HG03521 (cell line): ENCODE data around the gene DNM2.
"Not testable (repeated sequence)": the region's sequence is repeated elsewhere in the genome, so short reads cannot be mapped to it uniquely, and the experiment has no call there.

Experiments
- ATAC-seq: cut with Tn5 transposase; IDR thresholded peaks from one replicate; pipeline ENCODE4 v1.9.1; 2021; ENCODE audit warnings: mild to moderate bottlenecking, moderate library complexity; ENCODE audit not compliant: unreplicated experiment

DNM2 gene

DNA sequence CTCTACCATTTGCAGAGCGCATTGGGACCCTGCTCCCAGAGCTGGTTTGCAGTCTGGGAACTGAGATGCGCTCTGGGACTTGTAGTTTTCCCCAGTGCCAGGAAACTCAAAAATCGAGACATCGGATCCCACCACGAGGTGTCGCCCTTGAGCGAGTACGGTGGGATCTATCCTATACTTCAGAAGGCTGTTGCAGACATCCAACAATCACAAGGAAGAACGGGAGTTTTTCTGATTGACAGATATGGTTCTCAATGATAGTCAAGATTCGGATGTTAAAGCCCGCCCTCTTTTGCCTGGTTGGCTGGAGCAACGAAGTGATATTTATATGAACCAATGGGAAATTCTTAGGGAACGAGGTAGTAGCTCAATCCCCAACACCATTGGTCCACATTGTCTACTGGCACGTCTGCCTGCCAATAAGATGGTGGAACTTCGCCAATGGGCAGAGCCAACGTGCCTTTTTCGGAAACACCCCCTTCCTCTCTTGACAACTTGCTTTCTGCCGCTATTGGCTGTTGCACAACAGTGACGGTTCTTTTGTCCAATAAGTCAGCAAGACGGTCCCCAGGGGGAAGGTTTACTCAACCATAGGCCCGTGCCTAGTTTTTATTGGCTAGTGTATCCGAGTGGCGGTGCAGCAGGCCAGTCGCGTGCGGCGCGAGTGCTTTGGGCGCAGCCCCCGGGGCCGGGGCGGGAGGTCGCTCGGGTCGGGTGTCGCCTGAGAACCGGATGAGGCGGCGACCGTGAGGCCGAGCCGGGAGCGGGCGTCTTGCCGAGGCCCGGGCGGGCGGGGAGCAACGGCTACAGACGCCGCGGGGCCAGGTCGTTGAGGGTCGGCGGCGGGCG is at the start of gene DNM2:
DNM2 (plus strand) TSS at position 724 of the 849 bp plus-strand sequence. CDS start 164 bp downstream, outside the sequence.
- peak; percentile 82 for ATAC-seq

DNA sequence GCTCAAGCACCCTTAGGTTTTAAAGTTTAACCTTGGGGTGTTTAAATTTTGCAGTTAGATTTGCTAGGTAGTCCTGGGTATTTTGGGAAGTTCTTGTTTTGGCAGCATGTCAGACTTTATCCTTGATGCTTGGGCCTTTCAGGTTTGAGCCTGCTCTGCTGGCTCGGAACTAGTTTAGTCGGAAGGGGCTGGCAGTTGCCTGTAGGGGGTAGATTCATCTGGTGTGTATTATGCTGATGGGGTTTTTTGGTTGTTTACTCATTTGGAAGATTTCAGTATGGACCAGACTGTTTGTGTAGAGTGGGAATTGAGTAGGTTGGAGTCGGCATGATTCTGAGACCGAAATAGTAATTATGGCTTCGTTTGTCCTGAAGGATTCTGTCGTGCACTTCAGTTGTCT is 48.6 kb upstream of the DNM2 start:
- no peak for ATAC-seq

DNA sequence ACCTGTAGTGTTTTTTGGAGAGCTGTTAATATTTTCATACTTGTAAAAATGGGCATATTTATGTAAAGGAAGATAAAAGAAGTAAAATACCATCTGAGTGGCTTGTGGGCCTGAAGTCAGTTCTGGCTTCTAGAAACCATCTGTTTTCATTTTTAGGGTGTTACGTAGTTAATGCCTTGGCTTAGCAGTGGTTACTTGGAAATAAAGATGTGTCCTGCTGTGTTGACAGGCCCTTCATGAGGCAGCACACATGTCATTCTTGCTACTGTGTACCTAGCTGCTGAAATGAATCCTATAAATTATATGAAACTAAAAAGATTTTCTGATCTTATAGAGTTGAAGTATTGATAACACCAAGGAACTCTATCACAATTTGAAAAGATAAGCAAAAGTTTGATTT is 47.7 kb upstream of the DNM2 start:
- ATAC-seq: no peak

DNA sequence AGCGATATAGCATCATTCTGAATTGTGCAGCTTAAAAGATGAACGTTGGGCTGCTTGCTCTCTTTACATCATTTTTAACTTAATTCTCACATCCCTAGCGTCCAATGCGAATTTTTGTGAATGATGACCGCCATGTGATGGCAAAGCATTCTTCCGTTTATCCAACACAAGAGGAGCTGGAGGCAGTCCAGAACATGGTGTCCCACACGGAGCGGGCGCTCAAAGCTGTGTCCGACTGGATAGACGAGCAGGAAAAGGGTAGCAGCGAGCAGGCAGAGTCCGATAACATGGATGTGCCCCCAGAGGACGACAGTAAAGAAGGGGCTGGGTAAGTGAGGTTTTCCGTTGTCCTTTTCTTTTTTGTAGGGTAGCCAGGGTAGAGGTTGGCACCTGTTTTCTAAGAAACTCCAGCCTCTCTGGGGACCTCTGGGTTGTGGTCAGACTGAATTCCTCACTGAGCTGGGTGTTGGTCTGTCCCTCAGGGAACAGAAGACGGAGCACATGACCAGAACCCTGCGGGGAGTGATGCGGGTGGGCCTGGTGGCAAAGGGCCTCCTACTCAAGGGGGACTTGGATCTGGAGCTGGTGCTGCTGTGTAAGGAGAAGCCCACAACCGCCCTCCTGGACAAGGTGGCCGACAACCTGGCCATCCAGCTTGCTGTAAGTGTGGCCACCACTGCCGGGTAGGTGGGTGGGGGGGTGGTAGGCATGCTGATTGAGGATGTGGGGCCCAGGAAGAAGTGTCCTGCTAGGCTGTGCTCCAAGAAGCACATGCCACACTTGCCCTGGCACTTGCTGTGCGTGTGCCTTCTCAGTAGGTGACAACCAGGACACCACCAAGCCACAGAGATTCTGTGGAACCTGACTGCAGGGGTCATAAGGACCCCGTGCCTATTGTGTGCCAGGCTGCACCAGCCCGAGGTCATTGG is 46.7 kb upstream of the DNM2 start:
- no peak for ATAC-seq

DNA sequence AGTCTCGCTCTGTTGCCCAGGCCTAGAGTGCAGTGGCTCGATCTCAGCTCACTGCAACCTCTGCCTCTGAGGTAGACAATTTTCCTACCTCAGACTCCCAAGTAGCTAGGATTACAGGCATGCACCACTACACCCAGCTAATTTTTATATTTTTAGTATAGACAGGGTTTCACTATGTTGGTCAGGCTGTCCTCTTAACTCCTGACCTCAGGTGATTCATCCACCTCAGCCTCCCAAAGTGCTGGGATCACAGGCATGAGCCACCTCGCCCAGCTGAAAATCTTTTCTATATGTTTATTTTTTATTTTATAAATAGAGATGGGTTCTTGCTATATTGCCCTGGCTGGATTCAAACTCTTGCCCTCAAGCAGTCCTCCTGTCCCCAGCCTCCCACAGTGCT is 46.0 kb upstream of the DNM2 start:
- ATAC-seq: not testable (repeated sequence)

DNA sequence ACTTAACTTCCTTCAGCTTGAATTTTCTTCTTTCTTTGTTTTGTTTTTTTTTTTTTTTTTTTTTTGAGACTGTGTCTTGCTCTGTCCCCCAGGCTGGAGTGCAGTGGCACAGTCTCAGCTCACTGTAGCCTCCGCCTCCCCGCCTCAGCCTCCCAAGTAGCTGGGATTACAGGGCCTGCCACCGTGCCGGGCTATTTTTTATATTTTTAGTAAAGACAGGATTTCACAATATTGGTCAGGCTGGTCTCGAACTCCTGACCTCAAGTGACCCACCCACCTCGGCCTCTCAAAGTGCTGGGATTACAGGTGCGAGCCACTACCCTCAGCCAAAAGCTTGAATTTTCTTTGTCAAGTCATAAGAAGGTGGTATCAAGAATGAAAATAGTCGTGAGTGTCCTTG is 42.7 kb upstream of the DNM2 start:
- not testable (repeated sequence) for ATAC-seq

DNA sequence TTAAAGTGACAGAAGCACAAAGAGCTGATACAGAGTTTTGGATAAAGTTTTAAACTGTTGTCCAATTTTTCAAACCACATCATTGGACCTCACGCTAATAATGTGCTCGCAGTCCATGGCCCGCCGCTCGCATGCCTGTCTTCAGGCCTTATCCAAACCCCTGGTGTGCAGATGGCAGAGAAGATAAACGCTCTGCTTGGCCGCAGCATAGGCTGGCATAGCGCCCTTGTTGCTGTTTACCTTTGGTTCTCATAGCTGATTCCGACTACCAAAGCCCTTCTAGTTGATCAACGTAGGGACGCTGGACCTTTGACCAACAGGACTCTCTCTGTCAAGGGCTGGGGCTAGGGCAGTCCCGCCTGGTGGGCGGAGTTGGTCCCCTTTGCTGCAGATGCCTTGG is 40.1 kb upstream of the DNM2 start:
- ATAC-seq: no peak

DNA sequence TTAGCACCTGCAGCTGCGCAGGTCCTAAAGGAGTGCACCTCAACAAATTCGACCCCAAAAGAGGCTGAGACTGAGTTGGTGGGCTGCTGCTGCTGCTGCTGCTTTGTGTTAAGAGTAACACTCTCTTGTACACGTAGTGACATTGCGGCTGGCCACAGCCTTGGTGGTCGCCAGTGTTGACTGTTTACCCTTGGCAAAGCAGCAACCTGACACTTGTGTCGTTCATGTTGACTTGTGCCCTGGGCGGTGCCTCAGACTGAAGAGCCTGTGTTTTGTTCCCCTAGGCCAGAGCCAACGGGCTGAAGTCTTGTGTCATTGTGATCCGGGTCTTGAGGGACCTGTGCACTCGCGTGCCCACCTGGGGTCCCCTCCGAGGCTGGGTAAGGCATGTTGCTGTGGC is 39.1 kb upstream of the DNM2 start:
- ATAC-seq: no peak

DNA sequence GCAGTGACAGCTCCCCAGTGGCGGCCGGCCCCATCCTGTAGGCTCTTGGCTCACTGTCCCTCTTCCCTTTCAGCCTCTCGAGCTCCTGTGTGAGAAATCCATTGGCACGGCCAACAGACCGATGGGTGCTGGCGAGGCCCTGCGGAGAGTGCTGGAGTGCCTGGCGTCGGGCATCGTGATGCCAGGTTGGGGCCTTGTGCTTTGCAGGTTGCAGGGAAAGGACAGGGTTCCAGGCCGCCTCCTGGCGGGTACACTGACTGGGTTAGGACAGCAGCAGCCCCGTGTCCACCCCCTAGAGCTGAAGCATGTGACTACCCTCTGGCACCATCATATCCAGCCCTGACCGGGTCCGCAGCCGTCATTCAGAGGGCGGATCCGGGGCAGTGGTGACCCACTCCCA is 38.1 kb upstream of the DNM2 start:
- ATAC-seq: no peak

DNA sequence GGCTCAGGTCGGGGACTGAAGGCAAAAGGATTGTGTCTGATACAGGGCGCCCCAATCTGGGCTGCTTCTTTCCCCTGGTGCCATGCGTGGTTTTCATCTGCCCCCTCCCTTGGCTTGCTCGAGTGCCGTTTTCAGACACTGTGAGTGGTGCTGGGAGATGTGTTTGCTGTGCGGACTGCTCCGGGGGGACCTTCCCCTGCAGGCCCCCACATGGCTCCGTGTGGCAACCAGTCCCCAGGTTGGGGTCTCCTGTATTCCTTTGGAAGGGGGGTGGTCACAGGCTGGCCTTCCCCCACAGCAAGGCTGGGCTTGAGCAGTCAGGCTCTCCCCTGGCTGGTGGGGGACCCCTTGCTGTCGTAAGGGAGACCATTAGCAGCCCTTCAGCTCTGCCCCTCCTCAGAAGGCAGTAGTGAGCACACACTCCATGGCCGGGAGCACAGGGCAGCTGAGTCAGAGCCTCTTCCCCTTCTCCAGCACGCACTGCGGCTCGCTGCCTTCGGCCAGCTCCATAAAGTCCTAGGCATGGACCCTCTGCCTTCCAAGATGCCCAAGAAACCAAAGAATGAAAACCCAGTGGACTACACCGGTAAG is 37.2 kb upstream of the DNM2 start:
- no peak for ATAC-seq

DNA sequence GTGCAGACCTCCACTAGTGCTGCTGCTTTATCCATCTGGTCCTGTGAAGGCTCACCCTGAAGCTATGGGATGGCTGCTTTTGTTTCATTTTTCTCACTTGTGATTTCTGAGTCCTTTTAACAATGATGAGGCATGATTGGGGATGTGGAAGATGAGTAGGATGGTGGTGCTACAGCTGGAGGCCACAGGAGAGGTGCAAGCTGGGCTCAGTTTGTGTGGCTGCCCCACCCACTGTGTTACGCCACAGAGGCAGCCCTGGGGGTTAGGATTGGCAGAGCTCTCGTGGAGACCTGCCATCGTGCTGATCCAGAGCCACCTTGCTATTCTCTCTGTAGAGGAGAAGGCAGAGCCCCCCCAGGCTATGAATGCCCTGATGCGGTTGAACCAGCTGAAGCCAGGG is 36.2 kb upstream of the DNM2 start:
- no peak for ATAC-seq

DNA sequence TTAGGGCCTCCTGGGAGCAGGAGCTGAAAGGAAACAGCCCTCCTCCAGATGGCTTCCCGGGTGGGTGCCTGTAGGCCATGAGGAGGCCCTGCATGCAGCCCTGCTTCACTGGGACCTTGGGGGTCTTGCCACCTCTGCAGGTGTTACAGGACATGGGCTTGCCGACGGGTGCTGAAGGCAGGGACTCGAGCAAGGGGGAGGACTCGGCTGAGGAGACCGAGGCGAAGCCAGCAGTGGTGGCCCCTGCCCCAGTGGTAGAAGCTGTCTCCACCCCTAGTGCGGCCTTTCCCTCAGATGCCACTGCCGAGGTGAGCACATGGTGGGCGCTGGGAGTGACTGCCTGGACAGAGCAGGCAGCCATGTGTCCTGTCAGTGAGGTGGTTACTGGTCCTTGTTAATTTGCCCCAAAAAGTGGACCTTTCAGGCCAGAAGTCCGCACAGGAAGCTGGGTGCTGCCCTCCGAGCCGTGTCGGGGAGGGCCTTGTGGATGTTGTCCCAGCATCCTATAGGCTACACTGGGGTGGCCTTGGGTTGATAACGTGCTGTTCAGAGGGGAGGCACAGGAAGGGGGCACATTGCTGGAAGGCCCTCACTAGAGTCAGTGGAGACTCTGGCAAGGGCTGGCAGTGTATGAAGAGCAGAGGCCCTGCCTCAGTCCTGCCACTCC is 35.3 kb upstream of the DNM2 start:
- no peak for ATAC-seq

DNA sequence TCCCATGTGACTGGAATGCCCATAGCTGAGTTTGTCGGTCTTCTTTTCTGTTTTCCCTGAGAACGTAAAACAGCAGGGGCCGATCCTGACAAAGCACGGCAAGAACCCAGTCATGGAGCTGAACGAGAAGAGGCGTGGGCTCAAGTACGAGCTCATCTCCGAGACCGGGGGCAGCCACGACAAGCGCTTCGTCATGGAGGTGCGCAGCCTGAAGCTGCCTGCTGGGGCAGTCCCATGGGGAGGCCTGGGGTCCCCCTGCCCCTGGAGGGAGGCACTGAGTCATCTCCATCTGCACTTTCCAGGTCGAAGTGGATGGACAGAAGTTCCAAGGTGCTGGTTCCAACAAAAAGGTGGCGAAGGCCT is 34.8 kb upstream of the DNM2 start:
- ATAC-seq: no peak

DNA sequence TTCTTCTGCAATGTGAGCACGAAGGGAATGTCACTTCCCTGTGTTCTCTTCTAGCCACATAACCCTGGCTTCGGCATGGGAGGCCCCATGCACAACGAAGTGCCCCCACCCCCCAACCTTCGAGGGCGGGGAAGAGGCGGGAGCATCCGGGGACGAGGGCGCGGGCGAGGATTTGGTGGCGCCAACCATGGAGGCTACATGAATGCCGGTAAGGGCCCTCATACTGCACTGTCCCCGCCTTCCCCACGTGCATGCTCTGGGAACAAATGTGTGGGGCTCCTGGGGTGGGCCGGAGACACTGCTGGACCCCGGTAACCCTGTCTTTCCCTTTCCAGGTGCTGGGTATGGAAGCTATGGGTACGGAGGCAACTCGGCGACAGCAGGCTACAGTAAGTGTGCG is 34.3 kb upstream of the DNM2 start:
- no peak for ATAC-seq

DNA sequence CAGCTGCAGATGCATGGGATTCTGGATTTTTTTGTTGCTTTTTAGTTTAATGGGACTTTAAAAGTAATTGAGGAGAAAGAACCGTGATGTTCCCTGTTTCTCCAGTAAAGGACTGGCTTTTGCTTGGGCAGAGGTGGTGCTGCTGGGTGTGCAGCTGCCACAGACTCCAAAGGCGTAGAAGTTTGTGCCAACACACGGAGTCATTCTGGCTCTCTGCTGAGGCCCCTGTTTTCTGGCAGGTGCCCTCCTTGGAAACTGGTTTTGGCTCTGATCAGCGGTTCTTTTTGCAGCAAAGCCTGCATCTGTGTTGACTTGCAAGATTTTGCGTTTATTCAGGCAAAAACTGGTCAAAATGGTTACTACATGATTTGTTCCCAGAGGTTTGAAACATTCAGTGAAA is 32.7 kb upstream of the DNM2 start:
- no peak for ATAC-seq

DNA sequence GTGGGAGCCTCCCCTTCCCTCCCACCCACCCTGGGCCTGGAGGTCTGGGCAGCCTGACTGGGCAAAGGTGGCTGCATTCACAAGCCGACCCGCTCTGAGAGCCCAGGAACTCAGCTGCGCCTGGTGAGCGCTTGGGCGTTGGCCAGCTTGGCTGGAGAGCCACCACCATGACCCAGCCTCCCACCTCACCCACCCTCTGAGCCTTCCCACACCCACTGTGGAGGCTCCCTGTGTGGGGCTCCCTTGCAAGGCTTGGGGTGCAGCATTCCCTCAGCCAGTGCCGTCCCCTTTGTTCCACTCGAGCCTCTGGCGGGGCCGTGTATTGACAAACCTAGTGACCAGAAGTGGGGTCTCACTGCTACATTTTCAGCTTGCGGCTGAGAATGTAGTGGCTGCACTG is 31.7 kb upstream of the DNM2 start:
- no peak for ATAC-seq

DNA sequence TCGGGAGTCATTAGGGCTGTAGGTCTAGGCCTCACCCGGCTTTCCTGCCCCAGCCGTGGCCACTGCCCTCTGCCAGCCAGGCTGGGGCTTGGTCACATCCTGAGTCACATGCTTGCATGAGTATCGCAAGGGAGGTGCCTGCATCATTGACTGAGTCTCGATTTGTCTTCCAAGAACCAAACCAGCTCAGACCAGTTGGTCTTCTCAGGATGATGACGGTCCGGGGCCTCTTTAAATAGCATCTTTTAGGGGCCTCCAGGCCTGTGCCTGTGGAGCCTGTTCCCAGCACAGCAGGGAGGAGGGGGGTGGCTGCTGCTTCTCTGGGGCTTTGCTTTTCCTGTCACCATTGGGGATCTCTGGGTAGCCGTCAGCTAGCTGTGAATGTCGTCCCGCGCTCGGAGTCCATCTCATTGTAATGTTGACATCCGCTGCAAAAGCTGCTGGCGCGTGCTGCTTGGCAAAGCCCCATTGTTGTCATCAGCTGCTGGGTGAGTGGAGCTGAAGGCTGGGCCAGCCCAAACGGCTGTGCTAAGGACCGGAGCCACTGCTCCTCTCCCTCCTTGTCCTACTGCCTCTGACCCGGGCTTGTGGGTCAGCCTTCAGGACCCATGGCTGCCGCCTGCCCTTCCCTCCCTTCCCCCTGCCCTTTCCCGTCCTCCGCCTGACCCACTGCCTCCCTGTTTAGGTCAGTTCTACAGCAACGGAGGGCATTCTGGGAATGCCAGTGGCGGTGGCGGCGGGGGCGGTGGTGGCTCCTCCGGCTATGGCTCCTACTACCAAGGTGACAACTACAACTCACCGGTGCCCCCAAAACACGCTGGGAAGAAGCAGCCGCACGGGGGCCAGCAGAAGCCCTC is 31.0 kb upstream of the DNM2 start:
- ATAC-seq: no peak

DNA sequence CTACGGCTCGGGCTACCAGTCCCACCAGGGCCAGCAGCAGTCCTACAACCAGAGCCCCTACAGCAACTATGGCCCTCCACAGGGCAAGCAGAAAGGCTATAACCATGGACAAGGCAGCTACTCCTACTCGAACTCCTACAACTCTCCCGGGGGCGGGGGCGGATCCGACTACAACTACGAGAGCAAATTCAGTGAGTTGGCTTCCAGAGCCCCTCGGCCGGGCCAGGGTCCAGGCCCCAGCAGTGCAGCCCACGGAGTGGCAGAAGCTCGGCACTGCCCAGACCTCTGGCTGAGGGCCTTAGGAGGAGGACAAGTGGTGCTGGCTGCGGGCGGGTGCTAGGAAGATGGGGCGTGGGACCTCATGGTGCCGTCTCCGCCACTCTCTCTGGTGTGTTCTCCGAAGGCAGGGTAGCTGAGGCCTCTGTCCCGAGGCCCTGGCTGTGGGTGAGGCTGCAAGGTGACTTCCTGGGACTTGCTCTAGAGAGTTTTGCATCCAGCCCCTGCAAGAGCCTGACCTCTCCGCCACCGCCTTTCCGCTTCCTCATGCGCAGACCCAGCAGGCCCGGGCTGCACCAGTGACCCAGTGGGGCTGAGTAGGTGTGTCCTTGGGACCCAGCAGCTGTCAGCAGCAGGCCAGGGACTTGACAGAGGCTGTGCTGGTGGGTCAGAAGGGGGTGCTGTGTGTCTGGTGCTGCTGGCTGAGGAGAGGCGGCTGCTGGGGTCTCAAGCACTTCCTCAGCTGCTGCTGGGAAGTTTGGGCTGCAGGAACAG is 30.2 kb upstream of the DNM2 start:
- ATAC-seq: no peak

DNA sequence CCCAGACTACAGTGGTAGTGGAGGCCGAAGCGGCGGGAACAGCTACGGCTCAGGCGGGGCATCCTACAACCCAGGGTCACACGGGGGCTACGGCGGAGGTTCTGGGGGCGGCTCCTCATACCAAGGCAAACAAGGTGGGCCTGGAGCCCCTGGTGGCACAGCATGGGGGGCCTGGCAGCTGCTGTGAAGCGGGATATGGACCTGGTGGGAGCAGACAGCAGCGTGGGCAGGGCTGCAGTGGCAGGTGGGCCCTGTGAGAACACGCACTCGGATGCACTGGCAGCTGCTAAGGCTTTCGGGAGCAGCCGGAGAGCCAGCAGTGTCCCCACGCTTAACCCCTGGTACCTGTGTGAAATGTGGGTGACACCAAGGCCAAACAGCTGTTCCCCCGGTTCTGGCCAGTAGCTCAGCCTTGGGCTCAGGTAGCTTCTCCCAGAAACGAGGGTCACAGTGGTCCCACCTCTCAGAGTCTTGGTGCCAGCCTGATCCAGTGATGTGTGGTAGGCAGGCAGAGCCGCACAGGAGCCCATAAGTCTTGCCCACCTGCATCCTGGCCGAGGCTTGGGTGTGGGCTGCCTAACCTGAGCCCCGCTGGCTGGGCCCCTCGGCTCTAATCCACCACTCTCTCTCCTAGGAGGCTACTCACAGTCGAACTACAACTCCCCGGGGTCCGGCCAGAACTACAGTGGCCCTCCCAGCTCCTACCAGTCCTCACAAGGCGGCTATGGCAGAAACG is 29.2 kb upstream of the DNM2 start:
- no peak for ATAC-seq
